GM21576 (cell line): ENCODE data around the gene CERS6.
A peak's percentile ranks its signal among the peaks of the same experiment; 100 is the strongest.
"Not testable (repeated sequence)": the region's sequence is repeated elsewhere in the genome, so short reads cannot be mapped to it uniquely, and the experiment has no call there.

Experiments used
- ATAC-seq: cut with Tn5 transposase; IDR thresholded peaks from one replicate; pipeline ENCODE4 v1.9.1; 2021; ENCODE audit warnings: mild to moderate bottlenecking, moderate library complexity; ENCODE audit not compliant: unreplicated experiment

The CERS6 gene

DNA sequence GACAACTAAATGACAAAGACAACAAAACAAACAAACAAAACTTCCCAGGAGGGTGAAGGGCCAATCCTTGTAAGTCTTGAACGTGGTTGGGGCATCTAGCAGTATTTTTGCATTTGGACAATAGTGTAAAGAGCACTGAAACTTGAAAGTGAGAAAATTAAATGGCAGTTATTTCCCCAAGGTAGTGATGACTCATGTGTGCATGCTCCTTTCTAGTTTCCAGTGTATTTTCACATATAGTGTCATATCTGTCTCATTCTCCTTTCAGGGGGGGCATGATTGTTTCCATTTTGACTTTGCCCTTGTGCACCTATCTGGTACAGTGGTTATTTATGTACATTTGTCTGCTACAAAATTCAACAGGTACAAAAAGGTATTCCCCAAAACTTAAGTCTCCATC lies 39.5 kb downstream of the CERS6 start:
- ATAC-seq = peak; percentile 86

DNA sequence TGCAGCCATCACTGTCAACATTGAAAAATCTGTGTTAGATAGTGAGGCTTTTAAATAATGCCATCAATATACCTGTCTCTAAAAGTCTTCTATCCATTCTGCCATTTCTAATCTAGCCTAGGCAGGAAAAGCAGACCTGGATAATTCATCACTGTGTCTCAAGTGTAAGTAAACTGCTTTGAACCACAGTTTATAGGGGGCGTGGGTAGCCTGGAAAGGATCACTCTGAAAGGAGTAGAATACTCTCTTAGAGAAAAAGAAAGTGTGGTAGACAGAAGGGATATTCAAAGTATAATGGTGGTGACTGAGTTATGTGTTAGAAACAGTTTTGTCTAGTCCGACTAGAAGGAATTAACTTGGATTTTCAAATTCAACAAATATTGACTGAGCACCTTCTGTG lies 40.8 kb downstream of the CERS6 start:
- ATAC-seq = no peak

DNA sequence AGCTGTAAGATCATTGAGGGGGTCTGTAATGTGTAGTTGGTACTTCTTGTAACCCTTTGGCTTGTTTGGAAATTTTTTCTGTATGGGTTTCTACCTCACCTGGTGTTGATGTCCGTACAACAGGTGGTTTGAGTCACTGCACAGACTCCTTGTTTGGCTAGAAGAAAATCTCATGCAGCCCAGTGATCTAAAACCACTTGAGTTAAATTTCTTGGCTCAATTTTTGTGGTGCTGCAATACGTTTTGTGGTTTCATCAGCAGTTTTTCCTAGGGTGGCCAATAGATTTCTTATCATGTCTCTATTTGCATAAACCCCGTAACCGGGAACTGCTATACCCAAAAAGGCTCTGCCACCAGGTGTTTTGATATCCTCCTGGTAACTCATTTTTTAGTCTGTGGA lies 43.4 kb downstream of the CERS6 start:
- no peak for ATAC-seq

DNA sequence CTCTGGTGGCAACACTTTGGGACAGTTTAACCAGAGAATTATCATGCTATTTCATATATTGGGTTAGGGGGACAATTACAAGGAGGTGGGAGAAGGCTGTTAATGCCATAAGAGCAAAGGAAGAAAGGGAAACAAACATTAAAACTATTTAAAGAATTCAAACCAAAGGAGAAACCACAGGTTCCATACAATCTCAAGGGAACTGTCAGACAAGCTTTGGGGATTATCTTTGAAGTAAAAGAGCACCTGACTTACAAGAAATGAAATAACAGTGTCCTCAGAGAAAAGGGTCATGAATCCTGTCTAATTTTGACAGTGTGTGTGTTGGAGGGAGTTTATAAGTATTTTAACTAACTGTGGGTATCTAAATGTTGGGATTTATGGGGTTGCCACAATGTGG lies 44.4 kb downstream of the CERS6 start:
- ATAC-seq = no peak

DNA sequence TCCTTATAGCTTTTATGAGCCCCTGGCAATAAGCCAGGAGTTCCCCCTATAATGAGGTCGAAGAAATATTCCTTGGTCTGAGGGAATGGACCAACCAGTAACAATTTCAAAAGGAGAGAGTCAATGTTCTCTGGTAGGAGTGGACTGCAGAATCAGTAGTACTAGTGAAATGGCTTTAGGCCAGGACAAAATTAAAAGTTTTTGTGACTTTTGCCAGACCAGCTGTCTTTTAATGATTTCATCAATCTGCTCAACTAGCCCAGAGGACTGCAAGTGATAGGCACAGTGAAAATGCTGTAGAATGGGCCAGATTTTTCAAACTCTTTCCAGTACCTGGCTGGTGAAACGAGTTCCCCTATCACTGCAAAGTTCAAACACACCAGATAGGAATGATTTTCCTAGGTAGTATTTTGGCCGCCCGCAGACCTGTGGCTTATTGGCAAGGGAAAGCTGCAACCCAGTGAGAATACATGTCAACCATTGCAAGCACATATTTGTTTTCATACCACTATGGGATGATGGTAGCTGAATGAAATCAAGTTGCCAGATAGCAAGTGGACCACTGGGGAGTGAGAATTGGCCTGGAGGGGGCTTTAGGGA lies 45.5 kb downstream of the CERS6 start:
- ATAC-seq = no peak

DNA sequence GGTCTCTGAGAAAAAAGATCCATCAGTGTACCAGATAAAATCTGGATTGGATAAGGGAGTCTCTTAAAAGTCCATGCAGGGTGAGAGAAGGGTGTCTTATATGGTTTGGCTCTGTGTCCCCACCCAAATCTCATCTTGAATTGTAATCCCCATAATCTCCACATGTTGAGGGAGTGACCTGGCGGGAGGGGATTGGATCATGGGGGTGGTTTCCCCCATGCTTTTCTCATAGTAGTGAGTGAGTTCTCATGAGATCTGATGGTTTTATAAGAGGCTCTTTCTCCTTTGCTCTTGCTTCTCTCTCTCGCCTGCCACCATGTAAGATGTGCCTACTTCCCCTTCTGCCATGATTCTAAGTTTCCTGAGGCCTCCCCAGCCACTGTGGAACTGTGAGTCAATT lies 46.8 kb downstream of the CERS6 start:
- not testable (repeated sequence) for ATAC-seq

DNA sequence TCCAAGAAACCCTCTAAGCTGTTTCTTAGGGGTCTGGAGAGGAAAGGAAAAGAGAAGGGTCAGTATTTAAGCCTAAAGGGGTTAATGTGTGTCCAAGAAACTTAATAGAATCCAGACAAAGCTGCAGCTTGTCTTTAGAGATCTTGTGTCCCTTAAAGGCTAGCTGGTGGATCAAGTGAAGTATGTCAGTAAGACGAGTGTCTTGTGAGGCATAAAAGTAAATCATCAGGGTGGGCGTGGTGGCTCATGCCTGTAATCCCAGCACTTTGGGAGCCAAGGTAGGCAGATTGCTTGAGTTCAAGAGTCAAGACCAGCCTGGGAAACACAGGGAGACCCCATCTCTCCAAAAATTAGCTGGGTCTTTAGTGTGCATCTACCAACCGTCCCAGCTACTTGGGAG lies 47.8 kb downstream of the CERS6 start:
- no peak for ATAC-seq

DNA sequence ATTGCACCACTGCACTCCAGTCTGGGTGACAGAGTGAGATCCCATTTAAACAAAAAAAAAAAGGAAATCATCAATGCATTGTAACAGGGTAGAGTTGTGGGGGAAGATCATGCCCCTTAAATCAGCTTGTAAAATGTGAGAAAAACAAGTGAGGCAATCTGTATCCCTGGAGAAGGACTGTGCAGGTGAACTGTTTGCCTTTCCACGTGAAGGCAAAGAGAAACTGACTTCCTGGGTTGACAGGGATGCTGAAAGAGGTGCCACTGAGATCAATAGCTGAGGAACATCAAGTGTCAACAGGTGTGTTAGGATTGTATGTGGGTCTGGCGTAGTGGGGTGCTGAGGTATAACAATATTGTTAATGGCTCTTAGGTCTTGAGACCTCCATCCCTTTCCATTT lies 48.3 kb downstream of the CERS6 start:
- ATAC-seq = no peak

DNA sequence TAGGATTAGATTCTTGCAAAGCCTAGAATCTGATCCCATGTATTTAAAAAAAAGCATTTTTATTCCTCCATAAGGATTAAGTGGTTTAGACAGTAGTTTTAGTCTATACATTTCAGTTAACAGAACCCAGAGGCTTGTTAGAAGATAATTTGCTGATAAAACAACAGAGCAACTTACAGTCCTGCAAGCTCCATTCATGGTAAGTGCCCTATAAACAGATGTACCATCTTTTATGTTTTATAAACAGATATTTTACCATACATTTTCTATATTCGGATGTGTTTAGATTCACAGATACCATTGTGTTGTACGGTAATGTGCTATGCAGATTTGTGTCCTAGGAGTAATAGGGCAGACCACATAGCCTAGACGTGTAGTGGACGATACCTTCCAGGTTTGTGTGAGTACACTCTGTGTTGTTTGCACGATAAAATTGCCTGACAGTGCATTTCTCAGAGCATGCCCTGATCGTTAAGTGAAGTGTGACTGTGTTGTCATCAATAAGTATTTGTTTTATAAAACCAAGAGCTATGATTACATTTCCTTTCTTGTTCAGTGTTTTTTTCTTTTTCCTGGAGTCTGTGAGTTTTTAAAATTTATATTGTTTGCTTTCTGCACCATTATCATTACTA lies 54.2 kb downstream of the CERS6 start:
- ATAC-seq = no peak

DNA sequence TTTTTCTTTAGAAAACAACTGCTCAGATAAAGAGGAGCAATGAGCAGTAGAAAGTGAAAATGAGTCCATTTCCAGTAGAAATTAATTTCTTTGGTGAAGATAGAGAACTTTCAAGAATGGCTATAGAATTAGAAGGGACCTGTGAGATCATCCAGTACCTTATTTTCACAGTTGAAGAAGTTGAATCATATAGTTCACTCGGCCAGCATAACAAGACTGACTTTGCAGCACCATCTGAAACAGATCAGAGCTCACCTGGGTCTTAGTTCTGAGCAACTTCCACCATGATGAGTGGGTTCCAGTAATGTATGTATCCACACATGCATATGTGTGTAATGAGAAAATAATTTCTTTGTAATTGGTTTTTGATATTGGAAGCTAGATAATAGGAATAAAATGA lies 58.6 kb downstream of the CERS6 start:
- no peak for ATAC-seq

DNA sequence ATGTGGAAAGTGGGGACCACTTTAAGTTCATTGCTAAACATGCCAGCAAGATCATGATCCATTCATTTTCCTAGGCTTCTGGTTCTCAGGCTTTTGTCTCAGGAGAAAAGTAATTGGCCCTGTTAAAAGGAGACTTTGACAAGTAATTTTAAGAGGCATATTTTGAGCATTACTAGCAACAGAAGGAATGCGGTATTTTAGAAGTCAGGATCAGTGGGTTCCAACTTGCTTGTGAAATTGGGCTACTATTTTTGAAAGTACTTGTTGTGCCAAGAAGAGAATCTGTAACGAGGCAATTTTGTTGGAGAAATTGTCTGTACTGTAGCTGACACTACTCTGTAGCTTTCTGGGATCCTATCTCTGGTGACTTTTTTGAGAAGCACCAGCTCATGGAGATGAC lies 59.4 kb downstream of the CERS6 start:
- no peak for ATAC-seq

DNA sequence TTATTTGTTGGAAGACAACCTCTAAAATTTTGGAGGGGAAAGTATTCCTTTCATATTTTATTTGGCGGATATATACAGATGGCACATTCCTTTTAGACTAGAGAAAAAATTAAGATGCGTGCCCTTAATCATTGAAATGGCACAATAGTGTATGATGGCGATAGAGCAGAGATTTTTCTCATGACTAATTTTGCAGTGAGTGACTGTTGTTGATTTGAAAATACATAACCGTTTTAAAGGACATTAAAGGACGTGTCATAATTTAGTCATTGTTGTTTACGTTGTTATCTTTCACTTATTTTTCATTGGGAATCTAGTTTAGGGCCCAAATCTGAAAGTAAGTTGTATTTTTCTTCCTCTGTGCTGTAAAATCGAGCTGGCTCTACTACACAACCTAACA lies 61.7 kb downstream of the CERS6 start:
- ATAC-seq = no peak

DNA sequence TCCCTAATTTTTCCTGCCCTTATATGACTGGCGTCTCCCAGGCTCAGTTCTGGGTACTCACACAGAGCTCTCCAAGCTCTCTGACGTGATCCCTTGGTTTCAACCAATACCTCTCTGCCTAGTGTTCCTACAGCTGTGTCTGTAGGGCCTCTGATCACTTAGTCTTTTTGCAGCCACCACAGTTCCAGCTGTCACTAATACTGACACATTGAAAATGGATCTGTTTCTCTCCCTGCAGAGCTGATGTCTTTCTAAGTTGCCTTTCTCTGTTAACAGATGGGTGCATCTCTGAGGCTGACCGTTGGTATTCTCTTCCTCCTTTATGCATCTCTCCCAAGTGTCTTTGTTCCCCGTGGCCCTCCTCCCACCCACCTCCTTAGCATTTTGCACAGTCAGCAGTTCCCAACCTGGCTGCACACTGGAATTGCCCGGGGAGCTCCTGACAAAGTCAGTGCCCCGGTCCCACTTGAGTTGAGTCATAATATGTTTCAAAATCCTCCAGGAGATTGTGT lies 62.5 kb downstream of the CERS6 start:
- peak; percentile 55 for ATAC-seq

DNA sequence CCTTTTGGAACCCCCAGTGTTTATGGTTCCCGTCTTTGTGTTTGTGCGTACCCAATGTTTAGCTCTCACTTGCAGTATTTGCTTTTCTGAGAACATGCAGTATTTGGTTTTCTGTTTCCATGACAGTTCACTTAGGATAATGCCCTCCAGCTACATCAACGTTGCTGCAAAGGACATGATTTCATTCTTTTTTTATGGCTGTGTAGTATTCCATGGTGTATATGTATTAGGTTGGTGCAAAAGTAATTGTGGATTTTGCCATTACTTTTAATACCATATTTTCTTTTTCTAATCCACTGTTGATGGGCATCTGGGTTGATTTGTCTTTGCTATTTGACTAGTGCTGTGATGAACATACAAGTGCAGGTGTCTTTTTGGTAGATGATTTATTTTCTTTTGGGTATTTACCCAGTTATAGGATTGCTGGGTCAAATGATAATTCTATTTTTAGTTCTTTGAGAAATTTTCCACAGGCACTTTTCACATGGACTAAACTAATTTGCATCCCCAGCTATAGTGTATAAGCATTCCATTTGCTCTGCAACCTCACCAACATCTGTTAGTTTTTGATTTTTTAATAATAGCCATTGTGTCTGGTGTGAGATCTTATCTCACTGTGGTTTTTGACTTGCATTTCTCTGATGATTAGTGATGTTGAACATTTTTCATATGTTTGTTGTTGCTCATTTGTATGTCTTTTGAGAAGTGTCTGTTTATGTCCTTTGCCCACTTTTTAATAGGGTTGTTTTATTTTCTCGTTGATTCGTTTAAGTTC lies 63.6 kb downstream of the CERS6 start:
- no peak for ATAC-seq

DNA sequence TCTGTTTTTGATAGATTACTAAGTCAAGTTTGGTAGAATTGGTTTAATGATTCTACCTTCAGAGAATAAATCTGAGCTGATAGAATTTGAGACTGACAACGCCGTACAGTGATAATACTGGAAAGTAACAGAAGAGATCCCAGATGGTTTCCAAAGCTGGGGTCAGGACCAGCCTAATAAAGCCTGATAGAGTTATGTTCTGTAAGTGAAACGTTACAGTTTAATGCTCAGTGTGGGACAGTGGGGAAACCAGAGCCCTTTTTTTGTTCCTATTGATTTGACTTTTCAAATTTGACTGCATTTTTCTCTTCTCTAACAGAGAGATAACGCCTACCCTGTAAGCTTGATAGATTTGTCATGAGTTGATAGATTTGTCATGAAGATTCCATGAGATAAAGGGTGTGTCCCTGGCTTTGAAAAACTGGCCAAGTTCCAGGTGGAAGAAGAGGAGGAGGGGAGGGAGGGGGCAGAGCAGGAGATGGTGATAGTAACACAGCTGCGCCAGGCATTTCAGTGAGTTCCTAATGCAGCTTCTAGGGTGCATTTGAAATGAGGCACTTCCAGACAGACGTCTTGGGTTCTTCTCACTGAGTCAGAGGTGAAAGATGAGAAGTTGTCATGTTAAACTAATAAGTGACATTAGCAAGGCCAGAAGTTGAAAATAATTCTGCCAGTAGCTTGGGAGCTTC lies 65.1 kb downstream of the CERS6 start:
- no peak for ATAC-seq

DNA sequence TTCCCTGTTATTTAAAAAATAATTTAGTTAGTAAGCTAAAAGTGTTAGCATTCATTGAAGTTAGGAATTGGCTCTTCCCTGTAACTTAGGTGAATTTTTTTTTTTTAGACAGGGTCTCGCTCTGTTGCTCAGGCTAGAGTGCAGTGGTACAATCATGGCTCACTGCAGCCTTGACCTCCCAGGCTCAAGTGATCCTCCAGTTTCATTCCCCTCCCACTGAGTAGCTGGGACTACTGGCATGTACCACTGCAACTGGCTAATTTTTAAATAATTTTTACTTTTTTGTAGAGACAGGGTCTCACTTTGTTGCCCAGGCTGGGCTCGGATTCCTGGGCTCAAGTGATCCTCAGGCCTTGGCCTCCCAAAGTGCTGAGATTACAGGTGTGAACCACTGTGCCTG lies 66.4 kb downstream of the CERS6 start:
- ATAC-seq = no peak

DNA sequence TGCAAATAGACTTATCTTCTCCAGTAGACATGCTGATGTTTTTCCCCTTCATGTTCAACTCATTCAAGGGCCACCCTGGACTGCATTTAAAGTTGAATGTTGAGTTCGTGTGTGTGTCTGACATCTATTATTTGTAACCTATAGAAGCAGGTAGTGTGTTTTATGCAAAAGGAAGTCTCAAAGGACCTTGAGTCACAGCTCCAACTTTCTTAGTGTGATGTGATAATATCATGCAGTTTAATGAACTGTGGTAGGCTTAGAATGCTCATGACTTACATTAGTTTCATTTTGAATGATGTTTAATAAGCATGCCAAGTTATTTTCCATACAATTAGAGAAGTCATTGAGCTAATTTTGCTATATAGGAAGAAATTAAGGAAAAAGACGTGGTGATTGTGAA lies 67.9 kb downstream of the CERS6 start:
- ATAC-seq = no peak

DNA sequence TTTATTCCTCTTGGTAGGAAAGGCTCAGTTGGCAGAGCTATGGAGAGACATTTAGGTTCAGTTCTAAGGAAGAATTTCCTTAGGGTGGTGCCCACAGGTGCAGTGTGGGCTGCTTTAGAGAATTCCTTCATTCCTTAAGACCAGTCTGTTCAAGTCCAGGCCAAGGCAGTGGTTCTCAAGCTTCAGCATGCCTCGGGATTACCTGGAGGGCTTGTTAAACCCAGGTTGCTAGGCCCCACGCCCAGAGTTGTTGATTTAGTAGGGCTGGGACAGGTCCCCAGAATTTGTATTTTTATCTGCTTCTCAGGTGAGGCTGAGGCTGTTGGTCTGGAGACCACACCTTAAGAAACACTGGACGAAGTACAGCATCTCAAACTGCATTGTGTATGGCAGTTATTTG lies 68.9 kb downstream of the CERS6 start:
- ATAC-seq = no peak

DNA sequence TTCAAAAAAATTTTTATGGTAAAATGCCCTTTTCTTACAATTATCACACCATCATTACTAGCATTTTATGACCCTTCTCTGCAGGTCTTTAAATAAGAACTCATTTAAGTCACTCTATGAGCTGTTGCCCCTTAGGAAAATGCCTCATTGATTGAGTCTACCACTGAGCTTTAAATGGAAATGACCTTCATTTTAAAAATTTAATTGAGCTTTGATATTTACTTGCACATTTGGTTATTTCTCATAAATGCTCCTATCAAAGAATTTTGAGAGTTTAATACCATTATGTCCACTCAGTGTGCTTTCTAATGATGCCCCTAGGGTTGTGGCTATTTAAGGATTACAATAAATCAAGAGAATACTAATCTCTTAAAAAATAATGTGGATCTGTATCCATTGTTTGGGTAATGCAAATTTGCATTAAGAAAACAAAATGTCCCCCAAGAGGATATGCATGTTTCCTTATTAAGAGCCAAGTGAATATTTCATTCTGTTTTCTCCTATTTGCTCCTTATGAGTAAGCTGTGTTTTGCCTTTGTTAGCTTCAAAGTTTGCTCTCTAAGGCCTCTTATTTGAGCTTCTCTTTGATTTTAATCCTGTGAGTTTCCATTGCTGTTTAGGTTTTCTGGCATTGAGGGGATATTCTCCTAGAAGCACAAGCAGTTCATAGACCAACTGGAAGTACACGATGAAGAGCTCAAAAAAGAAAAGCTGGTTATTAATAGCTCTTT lies 69.8 kb downstream of the CERS6 start:
- ATAC-seq = no peak

DNA sequence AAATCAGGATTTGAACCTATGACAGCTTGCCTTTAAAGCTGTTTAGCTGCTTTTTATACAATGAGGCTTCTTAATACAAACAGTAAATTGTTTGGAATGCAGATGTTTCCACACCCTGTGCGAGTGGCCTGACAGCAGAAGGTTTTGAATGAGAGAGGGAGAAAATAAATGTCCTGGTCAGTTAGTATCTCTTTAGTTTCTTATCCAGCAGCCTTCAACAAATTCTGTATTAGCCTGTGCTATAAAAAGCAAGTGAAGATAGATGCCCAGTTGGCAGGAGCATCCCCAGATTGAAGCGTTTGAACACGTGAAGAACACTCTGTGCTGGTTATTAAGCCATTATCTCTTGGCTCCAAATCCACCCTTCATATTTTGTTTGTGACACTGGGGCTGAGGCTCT lies 70.6 kb downstream of the CERS6 start:
- ATAC-seq = no peak

DNA sequence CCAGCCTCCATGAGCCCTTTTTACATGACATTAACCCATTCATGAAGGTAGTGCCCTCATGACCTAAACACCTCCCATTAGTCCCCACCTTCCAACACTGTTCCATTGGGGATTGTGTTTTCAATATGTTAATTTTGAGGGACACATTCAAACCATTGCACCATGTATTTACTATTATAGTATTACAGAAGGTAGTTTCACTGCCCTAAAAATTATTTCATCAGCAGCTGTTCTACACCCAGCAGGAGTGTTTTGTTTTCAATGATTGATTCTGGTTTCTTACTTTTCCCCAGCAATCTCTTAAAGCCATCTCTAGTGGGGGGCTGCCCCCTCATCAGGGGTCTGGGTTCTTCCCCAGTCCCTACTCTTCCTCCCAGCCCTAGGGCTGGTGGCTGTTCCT lies 71.9 kb downstream of the CERS6 start:
- no peak for ATAC-seq
